HUES48 (cell line): ENCODE results near the gene ATP8B1.

Source experiments
- H3K27ac ChIP-seq: one replicate; pipeline ENCODE4 v1.7.0; 2013; ENCODE audit warnings: low read depth, low read length, inconsistent platforms
- H3K27me3 ChIP-seq: 2 replicates; pipeline ENCODE4 v1.6.1; 2013; ENCODE audit warnings: mild to moderate bottlenecking, low read length; ENCODE audit not compliant: control insufficient read depth, insufficient read depth
- H3K36me3 ChIP-seq: 2 replicates; pipeline ENCODE4 v1.6.1; 2013; ENCODE audit warnings: low read length; ENCODE audit not compliant: control insufficient read depth, insufficient read depth
- H3K4me1 ChIP-seq: 2 replicates; pipeline ENCODE4 v1.6.1; 2013; ENCODE audit warnings: mild to moderate bottlenecking, low read length; ENCODE audit not compliant: control insufficient read depth, insufficient read depth
- H3K4me3 ChIP-seq: 2 replicates; pipeline ENCODE4 v1.5.1; 2013; ENCODE audit warnings: mild to moderate bottlenecking, low read depth, low read length
- H3K9ac ChIP-seq: 2 replicates; pipeline ENCODE4 v1.6.1; 2013; ENCODE audit warnings: mild to moderate bottlenecking, low read depth, low read length, moderate library complexity
- H3K9me3 ChIP-seq: 2 replicates; pipeline ENCODE4 v1.6.1; 2013; ENCODE audit warnings: low read length; ENCODE audit not compliant: control insufficient read depth, insufficient read depth

Gene ATP8B1

GRCh38 chr18:57696271-57696670 is 106.8 kb downstream of the ATP8B1 start:
- Histone ChIP-seq H3K4me3 (no peak overlapping the region), H3K27ac (no peak overlapping the region), H3K27me3 (no peaks in the 10 kb centered on the region), H3K9me3 (no peaks in the 10 kb centered on the region), H3K4me1 (no peaks in the 10 kb centered on the region), H3K36me3 (no peaks in the 10 kb centered on the region), H3K9ac (no peak overlapping the region)

- H3K9ac ChIP-seq, result no peak overlapping the region
- H3K27ac ChIP-seq, result no peak overlapping the region
- H3K9me3 ChIP-seq, result no peaks in the 10 kb centered on the region
- H3K27me3 ChIP-seq, result no peaks in the 10 kb centered on the region
- no peaks in the 10 kb centered on the region for H3K4me1 ChIP-seq
- H3K4me3 ChIP-seq, result no peak overlapping the region
- H3K36me3 ChIP-seq, result no peaks in the 10 kb centered on the region
Measured at GRCh38 chr18:57691363-57691762, 111.8 kb downstream of the ATP8B1 start.

GRCh38 chr18:57687970-57688369 is 115.1 kb downstream of the ATP8B1 start:
- no peaks in the 10 kb centered on the region for H3K27me3 ChIP-seq
- H3K9me3 ChIP-seq, result no peaks in the 10 kb centered on the region
- H3K4me1 ChIP-seq, result no peaks in the 10 kb centered on the region

DNA sequence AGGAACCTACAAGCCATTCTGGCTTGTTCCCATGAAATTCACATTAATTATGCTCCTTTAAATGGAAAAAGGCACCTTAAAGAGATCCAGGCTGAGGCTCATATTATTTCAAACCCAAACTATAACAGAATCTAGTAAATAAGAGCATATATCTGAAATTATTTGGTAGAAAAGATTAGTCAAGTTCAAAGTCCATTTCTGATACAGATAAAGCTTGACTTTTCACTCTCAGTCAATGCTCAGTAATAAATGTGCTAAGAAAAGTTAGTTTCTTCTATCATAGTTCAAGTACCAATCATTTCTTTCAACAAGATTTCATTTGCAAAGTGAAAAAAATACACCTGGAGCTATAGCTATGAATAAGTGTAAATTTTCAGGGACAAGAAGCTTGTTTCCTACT is 119.6 kb downstream of the ATP8B1 start:
- no peaks in the 10 kb centered on the region for H3K9me3 ChIP-seq
- H3K9ac ChIP-seq, result no peak overlapping the region
- H3K4me1 ChIP-seq, result no peaks in the 10 kb centered on the region
- H3K36me3 ChIP-seq, result no peaks in the 10 kb centered on the region
- no peak overlapping the region for H3K27ac ChIP-seq
- no peaks in the 10 kb centered on the region for H3K27me3 ChIP-seq
- H3K4me3 ChIP-seq, result no peak overlapping the region

More at GRCh38 chr18:57687970-57688369, 115.1 kb downstream of the ATP8B1 start:
- no peak overlapping the region for H3K4me3 ChIP-seq
- H3K27ac ChIP-seq, result no peak overlapping the region
- no peak overlapping the region for H3K9ac ChIP-seq
- H3K36me3 ChIP-seq, result no peaks in the 10 kb centered on the region

DNA sequence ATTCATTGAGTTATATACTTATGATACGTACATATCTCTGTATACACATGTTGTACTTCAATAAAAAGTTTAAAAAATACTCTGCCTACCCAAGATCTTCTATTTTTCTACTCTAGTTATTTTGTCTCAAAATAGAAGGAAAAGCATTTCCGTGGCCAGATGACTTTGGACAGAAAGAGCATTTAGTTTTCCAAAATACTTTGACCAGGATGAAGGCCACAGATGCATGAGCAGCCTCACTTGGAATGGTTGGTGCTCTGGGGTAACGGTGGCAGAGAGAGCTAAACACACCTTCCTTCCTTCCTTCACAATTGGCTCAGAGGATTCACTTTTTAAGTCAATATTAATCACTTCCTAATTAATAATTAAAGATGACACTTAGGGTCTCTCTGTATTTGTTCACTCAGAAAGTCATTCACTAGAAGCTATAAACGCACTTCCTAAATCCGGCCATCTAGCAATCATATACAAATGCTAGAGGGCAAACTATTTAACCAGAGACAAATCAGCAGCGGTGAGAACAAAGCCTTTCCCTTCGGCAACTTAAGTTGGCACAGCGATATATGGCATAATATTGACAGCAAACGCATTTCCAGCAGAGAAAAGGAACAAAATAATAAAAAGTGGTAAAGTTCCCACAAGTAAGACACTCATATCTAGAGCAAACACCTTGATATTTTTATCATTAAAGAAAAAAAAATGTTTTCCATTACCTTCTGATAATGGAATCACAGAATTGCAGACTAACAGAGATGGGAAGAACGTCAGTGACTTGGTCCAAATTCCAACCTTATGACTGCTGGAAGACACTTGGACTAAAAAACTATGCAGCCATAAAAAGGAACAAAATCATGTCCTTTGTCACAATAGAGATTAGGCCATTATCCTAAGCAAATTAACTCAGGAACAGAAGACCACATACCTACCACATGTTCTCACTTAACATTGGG is 125.6 kb downstream of the ATP8B1 start:
- no peak overlapping the region for H3K4me3 ChIP-seq
- no peaks in the 10 kb centered on the region for H3K9me3 ChIP-seq
- H3K9ac ChIP-seq, result no peak overlapping the region
- no peaks in the 10 kb centered on the region for H3K36me3 ChIP-seq
- no peak overlapping the region for H3K27ac ChIP-seq
- H3K27me3 ChIP-seq, result no peaks in the 10 kb centered on the region
- H3K4me1 ChIP-seq, result no peaks in the 10 kb centered on the region

GRCh38 chr18:57674891-57675290 is 128.2 kb downstream of the ATP8B1 start:
- Histone ChIP-seq H3K9ac (no peak overlapping the region), H3K27ac (no peak overlapping the region), H3K9me3 (no peaks in the 10 kb centered on the region), H3K4me3 (no peak overlapping the region), H3K4me1 (no peaks in the 10 kb centered on the region), H3K36me3 (no peaks in the 10 kb centered on the region), H3K27me3 (no peaks in the 10 kb centered on the region)

- H3K36me3 ChIP-seq, result no peaks in the 10 kb centered on the region
- no peaks in the 10 kb centered on the region for H3K27me3 ChIP-seq
- no peaks in the 10 kb centered on the region for H3K4me1 ChIP-seq
- H3K27ac ChIP-seq, result no peak overlapping the region
- no peak overlapping the region for H3K4me3 ChIP-seq
- no peaks in the 10 kb centered on the region for H3K9me3 ChIP-seq
- H3K9ac ChIP-seq, result no peak overlapping the region
Measured at GRCh38 chr18:57670046-57670445, 133.1 kb downstream of the ATP8B1 start.

GRCh38 chr18:57668021-57668420 is 135.1 kb downstream of the ATP8B1 start:
- Histone ChIP-seq H3K4me1 (no peaks in the 10 kb centered on the region), H3K4me3 (no peak overlapping the region), H3K9ac (no peak overlapping the region), H3K27me3 (no peaks in the 10 kb centered on the region), H3K36me3 (no peaks in the 10 kb centered on the region), H3K9me3 (no peaks in the 10 kb centered on the region), H3K27ac (no peak overlapping the region)

DNA sequence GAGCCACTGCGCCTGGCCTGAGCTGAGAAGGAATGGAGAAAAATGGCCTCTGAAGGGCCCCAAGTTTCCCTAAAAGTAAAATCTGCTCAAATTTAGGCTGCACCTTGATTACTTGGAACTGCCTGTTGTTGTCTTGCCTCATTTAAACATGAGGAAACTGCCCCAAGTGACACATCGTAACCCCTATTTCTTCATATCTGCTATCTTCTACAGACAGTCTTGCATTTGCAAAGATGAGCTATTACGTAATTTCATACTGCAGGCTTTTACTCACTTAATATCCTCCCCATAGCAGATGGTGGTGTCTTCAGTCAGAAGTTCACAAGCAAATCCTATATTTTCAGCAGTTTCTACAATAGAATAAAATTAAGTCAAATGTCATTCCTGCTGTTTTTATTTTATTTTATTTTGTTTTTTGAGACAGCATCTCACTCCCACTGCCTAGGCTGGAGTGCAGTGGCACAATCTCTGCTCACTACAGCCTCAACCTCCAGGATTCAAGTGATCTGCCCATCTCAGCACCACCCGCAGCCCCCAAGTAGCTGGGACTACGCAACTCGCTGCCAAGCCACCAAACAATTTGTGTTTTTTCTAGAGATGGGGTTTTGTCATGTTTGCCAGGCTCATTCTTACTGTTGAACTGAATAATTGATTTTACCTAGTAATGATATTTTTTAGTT is 136.2 kb downstream of the ATP8B1 start:
- Histone ChIP-seq H3K9me3 (no peaks in the 10 kb centered on the region), H3K27ac (no peak overlapping the region), H3K4me3 (no peak overlapping the region), H3K9ac (no peak overlapping the region), H3K4me1 (no peaks in the 10 kb centered on the region), H3K36me3 (no peaks in the 10 kb centered on the region), H3K27me3 (no peaks in the 10 kb centered on the region)

GRCh38 chr18:57664568-57665165 is 138.4 kb downstream of the ATP8B1 start:
- Histone ChIP-seq H3K27me3 (no peaks in the 10 kb centered on the region), H3K27ac (no peak overlapping the region), H3K4me3 (no peak overlapping the region), H3K36me3 (no peaks in the 10 kb centered on the region), H3K9me3 (no peaks in the 10 kb centered on the region), H3K4me1 (no peaks in the 10 kb centered on the region), H3K9ac (no peak overlapping the region)

DNA sequence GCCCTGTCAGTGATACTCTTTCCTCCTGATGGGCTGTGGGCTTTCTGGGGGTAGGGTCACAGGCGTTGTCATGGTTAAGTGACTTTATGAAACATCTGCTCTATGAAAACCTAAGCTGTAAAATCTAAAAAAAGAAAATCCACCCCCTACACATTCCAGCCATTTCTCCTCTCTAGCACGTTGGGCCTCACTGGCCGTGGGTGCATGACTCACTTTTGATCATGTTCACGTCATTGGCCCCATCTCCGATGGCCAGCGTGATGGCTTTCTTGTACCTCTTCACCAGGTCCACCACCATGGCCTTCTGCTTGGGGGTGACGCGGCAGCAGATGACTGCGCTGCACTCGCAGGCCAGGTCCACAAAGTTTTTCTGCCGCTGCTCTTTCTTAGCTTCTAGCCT is 142.2 kb downstream of the ATP8B1 start:
- Histone ChIP-seq H3K4me1 (no peaks in the 10 kb centered on the region), H3K27me3 (no peaks in the 10 kb centered on the region), H3K9me3 (no peaks in the 10 kb centered on the region), H3K9ac (no peak overlapping the region), H3K4me3 (no peak overlapping the region), H3K27ac (no peak overlapping the region), H3K36me3 (no peaks in the 10 kb centered on the region)
